OCI-LY7 (cell line): ENCODE measurements around the gene IDI1. TPM values are rescaled to one million over a fixed set of nuclear protein-coding genes. Genes with fewer than 3 reads are reported as not detected.
"Not testable (repeated sequence)": the region's sequence is repeated elsewhere in the genome, so short reads cannot be mapped to it uniquely, and the experiment has no call there.

Source experiments
- BruUV-seq: library from RNA; stranded (reverse); fragments of 400-500 nt; replicated peaks from 2 replicates; lab custom pipeline; 2021; lab: Mats Ljungman, UMichigan
- CTCF ChIA-PET: fragments of 300-600 bp; sonication (Branson Sonifier 250); formaldehyde crosslinking; loops from one replicate; lab custom pipeline; 2022; ENCODE audit warnings: antibody characterized with exemption; ENCODE audit not compliant: unreplicated experiment; lab: Charles Lee
- POLR2A ChIA-PET: fragments of 300-600 bp; sonication (Branson Sonifier 250); formaldehyde crosslinking; loops from one replicate; lab custom pipeline; 2022; ENCODE audit warnings: antibody characterized with exemption; lab: Charles Lee
- DNase-seq: peaks from one replicate; pipeline ENCODE4 v3.0.0-alpha.2; 2015; ENCODE audit warnings: low spot score
- H2AFZ ChIP-seq: fragments of 200-600 bp; sonication (generic), shearing (Covaris generic); 2 replicates; pipeline ENCODE4 v1.6.1; 2014; ENCODE audit warnings: mild to moderate bottlenecking, antibody characterized with exemption, low read length, moderate library complexity
- H3K27ac ChIP-seq: fragments of 200-600 bp; sonication (generic); 2 replicates; pipeline ENCODE4 v1.5.1; 2014; ENCODE audit warnings: mixed run types, low read depth, mild to moderate bottlenecking, moderate library complexity, low read length, inconsistent platforms; ENCODE audit not compliant: poor library complexity, severe bottlenecking
- H3K36me3 ChIP-seq: fragments of 200-600 bp; sonication (generic); 2 replicates; pipeline ENCODE4 v1.6.1; 2014; ENCODE audit warnings: mild to moderate bottlenecking, antibody characterized with exemption, low read length, moderate library complexity, mixed read lengths; ENCODE audit not compliant: insufficient read depth
- H3K4me1 ChIP-seq: fragments of 200-600 bp; sonication (generic); 2 replicates; pipeline ENCODE4 v1.5.1; 2014; ENCODE audit warnings: mild to moderate bottlenecking, low read length; ENCODE audit not compliant: insufficient read depth, poor library complexity, severe bottlenecking
- H3K4me2 ChIP-seq: fragments of 200-600 bp; sonication (generic); 2 replicates; pipeline ENCODE4 v1.6.1; 2014; ENCODE audit warnings: mild to moderate bottlenecking, low read length
- H3K4me3 ChIP-seq: fragments of 200-600 bp; sonication (generic); 2 replicates; pipeline ENCODE4 v1.5.1; 2014; ENCODE audit warnings: mild to moderate bottlenecking, low read depth, low read length; ENCODE audit not compliant: poor library complexity, severe bottlenecking
- H3K79me2 ChIP-seq: fragments of 200-600 bp; sonication (generic); 2 replicates; pipeline ENCODE4 v1.6.1; 2016; ENCODE audit warnings: low read depth, mild to moderate bottlenecking, low read length, moderate library complexity, mixed read lengths; ENCODE audit not compliant: insufficient read depth
- H3K9me2 ChIP-seq: fragments of 200-600 bp; sonication (generic); 2 replicates; pipeline ENCODE4 v1.6.1; 2016; ENCODE audit warnings: mild to moderate bottlenecking, low read length, mixed read lengths; ENCODE audit not compliant: insufficient read depth
- H3K9me3 ChIP-seq: fragments of 200-600 bp; sonication (generic); 2 replicates; pipeline ENCODE4 v1.6.1; 2014; ENCODE audit warnings: mild to moderate bottlenecking, mixed run types, low read length, mixed read lengths
- H4K20me1 ChIP-seq: fragments of 200-600 bp; sonication (generic); 2 replicates; pipeline ENCODE4 v1.6.1; 2014; ENCODE audit warnings: mild to moderate bottlenecking, antibody characterized with exemption, low read length, moderate library complexity, mixed read lengths; ENCODE audit not compliant: insufficient read depth
- EZH2phosphoT487 ChIP-seq: fragments of 200-600 bp; sonication (generic); IDR thresholded peaks from 2 replicates; pipeline ENCODE4 v1.6.1; 2018; ENCODE audit warnings: low read depth, borderline replicate concordance, mild to moderate bottlenecking, mixed run types, antibody characterized with exemption, low read length, moderate library complexity, mixed read lengths
- intact Hi-C: fragments of 100-400 bp; cut with micrococcal nuclease; formaldehyde crosslinking; loops from one replicate; pipeline ENCODE4 v1.10.0; 2022; ENCODE audit not compliant: unreplicated experiment
- total RNA-seq, 2 experiments: library from RNA; depleted of rRNA in 1 of 2; stranded (reverse); fragments of >200 nt in 1 of 2; shearing (Covaris generic) in 1 of 2; gene quantifications; 2 replicates each; pipeline ENCODE4 v1.2.3, GENCODE V29; 2014 to 2022
- TF ChIP-seq, protein P1 (sequence below): fragments of 200-600 bp; sonication (generic); conservative IDR thresholded peaks from 2 replicates; pipeline ENCODE4 v1.5.1; 2014; ENCODE audit warnings: mild to moderate bottlenecking, antibody characterized with exemption, low read length, moderate library complexity, mixed read lengths

IDI1 gene
- total RNA-seq, 2 experiments from 2014 or later, result 106 to 112 TPM

- Histone ChIP-seq H3K4me1 (peaks cover 23% of the 10 kb centered on the region), H2AFZ (no peak overlapping the region), H3K79me2 (peaks cover 34% of the 10 kb centered on the region; the same call in 1 of the 2 replicates), H3K36me3 (peaks cover 80% of the 10 kb centered on the region), H3K4me2 (no peak overlapping the region), H4K20me1 (peaks cover 27% of the 10 kb centered on the region; the same call in 1 of the 2 replicates), H3K4me3 (no peak overlapping the region), H3K9me2 (no peaks in the 10 kb centered on the region), H3K27ac (no peak overlapping the region), H3K9me3 (no peaks in the 10 kb centered on the region)
- BruUV-seq, result no TSS peak
- intact Hi-C loops, result no loop called here
- CTCF ChIA-PET, result no interaction called here
- POLR2A ChIA-PET, result no interaction called here
- DNase-seq, result no peak
- TF ChIP-seq, protein P1, sequence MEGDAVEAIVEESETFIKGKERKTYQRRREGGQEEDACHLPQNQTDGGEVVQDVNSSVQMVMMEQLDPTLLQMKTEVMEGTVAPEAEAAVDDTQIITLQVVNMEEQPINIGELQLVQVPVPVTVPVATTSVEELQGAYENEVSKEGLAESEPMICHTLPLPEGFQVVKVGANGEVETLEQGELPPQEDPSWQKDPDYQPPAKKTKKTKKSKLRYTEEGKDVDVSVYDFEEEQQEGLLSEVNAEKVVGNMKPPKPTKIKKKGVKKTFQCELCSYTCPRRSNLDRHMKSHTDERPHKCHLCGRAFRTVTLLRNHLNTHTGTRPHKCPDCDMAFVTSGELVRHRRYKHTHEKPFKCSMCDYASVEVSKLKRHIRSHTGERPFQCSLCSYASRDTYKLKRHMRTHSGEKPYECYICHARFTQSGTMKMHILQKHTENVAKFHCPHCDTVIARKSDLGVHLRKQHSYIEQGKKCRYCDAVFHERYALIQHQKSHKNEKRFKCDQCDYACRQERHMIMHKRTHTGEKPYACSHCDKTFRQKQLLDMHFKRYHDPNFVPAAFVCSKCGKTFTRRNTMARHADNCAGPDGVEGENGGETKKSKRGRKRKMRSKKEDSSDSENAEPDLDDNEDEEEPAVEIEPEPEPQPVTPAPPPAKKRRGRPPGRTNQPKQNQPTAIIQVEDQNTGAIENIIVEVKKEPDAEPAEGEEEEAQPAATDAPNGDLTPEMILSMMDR, result no peak
- TF ChIP-seq EZH2phosphoT487, result no peak
These were observed 8.8 kb downstream of the IDI1 start for GRCh38 chr10:1040133-1040532.

- DNase-seq, H3K9me3 ChIP-seq, H2AFZ ChIP-seq, H3K4me1 ChIP-seq, H3K9me2 ChIP-seq, H3K27ac ChIP-seq, BruUV-seq, intact Hi-C loops, H3K4me3 ChIP-seq, CTCF ChIA-PET, H3K4me2 ChIP-seq: not testable (repeated sequence)
- peaks cover 69% of the 10 kb centered on the region for H3K36me3 ChIP-seq
- H3K79me2 ChIP-seq, result peaks cover 21% of the 10 kb centered on the region; the same call in 1 of the 2 replicates
- peaks cover 14% of the 10 kb centered on the region; the same call in 1 of the 2 replicates for H4K20me1 ChIP-seq
- POLR2A ChIA-PET, result interaction anchor here (1.0 kb wide), 1 partner anchor 17 kb away, joined by 3 read pairs; no protein-coding TSS in a partner anchor
These were observed 10.2 kb downstream of the IDI1 start for GRCh38 chr10:1038769-1039168.

GRCh38 chr10:1037098-1037497 is 11.8 kb downstream of the IDI1 start:
- peaks cover 6% of the 10 kb centered on the region; the same call in 1 of the 2 replicates for H4K20me1 ChIP-seq
- no peak overlapping the region for H3K4me2 ChIP-seq
- ChIA-PET CTCF (no interaction called here), POLR2A (interaction anchor here (0.7 to 1.0 kb wide), 2 partner anchors 19 to 43 kb away, joined by 3 to 5 read pairs; partner anchors contain the start of gene WDR37)
- no peak overlapping the region for H2AFZ ChIP-seq
- DNase-seq, result no peak
- H3K36me3 ChIP-seq, result peaks cover 54% of the 10 kb centered on the region
- no TSS peak for BruUV-seq
- no peaks in the 10 kb centered on the region for H3K9me2 ChIP-seq
- no peaks in the 10 kb centered on the region for H3K4me1 ChIP-seq
- H3K9me3 ChIP-seq, result no peaks in the 10 kb centered on the region
- TF ChIP-seq, protein P1, result no peak
- TF ChIP-seq EZH2phosphoT487, result no peak
- H3K79me2 ChIP-seq, result peaks cover 9% of the 10 kb centered on the region; the same call in 1 of the 2 replicates
- no peak overlapping the region for H3K4me3 ChIP-seq
- H3K27ac ChIP-seq, result no peak overlapping the region
- intact Hi-C loops, result no loop called here
